IMR-90 (cell line): Measurements from ENCODE around the gene CLDN7.

Experiments
- CEBPB ChIP-seq: IDR thresholded peaks from 2 replicates; pipeline ENCODE4 v1.6.1; 2012; ENCODE audit warnings: low read depth, low read length, improper control_type of control experiment
- FOS ChIP-seq: fragments of 150-350 bp; IDR thresholded peaks from 2 replicates; pipeline ENCODE4 v1.6.1; 2016; ENCODE audit warnings: low read depth, low read length
- MAFK ChIP-seq: IDR thresholded peaks from 2 replicates; pipeline ENCODE4 v1.6.1; 2012; ENCODE audit warnings: low read depth, low read length, improper control_type of control experiment
- MXI1 ChIP-seq: IDR thresholded peaks from 2 replicates; pipeline ENCODE4 v1.6.1; 2012; ENCODE audit warnings: low read depth, mild to moderate bottlenecking, low read length, moderate library complexity, borderline replicate concordance
- POLR2A ChIP-seq: IDR thresholded peaks from 2 replicates; pipeline ENCODE4 v1.6.1; 2012; ENCODE audit warnings: mild to moderate bottlenecking, low read depth, low read length
- RAD21 ChIP-seq: IDR thresholded peaks from 2 replicates; pipeline ENCODE4 v1.6.1; 2012; ENCODE audit warnings: low read length, improper control_type of control experiment
- RCOR1 ChIP-seq: IDR thresholded peaks from 2 replicates; pipeline ENCODE4 v1.6.1; 2012; ENCODE audit warnings: mild to moderate bottlenecking, low read length, improper control_type of control experiment; ENCODE audit not compliant: insufficient replicate concordance
- RFX5 ChIP-seq: IDR thresholded peaks from 2 replicates; pipeline ENCODE4 v1.8.0; 2012; ENCODE audit warnings: low read depth, mild to moderate bottlenecking, low read length, moderate library complexity
- SMC3 ChIP-seq: fragments of 150-350 bp; IDR thresholded peaks from 2 replicates; pipeline ENCODE4 v1.6.1; 2016; ENCODE audit warnings: low read depth, mild to moderate bottlenecking, antibody characterized with exemption, low read length, moderate library complexity
- TF ChIP-seq, protein P1 (sequence below): conservative IDR thresholded peaks from 2 replicates; pipeline ENCODE4 v1.5.1; 2012; ENCODE audit warnings: mild to moderate bottlenecking, low read depth, low read length, improper control_type of control experiment

DNA sequence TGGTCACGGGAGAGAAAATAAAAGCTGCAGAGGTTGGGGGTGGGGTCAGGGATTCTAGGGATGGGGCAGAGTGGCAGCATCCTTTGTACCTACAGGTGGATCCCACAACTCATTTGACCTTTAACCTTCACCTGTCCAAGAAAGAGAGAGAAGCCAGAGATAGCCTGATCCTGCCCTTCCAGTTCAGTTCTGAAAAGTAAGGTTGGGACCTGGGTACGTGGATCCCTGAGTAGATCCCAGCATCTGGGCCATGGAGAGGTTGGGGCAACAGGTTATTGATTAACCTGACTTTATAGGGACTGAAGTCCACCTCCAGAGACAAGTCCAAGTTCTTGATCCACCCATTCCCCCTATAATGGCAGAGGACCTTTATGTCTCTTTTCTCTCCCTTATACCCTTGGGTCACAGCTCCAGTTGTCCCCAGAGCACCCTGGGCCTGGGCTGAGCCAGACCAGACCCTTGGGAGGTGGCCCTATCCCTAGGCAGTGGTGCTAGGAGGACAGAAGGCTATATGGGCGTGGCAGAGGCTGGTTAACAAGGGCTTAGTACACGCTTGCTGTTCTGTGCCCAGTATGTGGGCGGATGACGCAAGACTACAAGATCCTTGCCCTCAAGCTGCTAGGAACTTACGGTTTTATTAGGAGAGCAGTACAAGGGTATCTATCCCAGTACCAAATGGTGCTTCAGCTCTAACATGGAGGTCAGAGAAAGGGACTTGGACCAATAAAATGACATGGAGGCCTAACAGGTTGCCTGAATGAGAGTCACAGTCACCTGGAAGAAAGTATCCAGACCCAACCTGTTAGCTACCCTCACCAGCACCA is 3.3 kb downstream of the CLDN7 start:
- TF ChIP-seq, protein P1, sequence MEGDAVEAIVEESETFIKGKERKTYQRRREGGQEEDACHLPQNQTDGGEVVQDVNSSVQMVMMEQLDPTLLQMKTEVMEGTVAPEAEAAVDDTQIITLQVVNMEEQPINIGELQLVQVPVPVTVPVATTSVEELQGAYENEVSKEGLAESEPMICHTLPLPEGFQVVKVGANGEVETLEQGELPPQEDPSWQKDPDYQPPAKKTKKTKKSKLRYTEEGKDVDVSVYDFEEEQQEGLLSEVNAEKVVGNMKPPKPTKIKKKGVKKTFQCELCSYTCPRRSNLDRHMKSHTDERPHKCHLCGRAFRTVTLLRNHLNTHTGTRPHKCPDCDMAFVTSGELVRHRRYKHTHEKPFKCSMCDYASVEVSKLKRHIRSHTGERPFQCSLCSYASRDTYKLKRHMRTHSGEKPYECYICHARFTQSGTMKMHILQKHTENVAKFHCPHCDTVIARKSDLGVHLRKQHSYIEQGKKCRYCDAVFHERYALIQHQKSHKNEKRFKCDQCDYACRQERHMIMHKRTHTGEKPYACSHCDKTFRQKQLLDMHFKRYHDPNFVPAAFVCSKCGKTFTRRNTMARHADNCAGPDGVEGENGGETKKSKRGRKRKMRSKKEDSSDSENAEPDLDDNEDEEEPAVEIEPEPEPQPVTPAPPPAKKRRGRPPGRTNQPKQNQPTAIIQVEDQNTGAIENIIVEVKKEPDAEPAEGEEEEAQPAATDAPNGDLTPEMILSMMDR: no peak
- TF ChIP-seq MXI1: no peak
- TF ChIP-seq POLR2A: no peak
- no peak for TF ChIP-seq RFX5
- TF ChIP-seq RCOR1: no peak
- TF ChIP-seq CEBPB: peak; percentile 86
- no peak for TF ChIP-seq SMC3
- no peak for TF ChIP-seq FOS
- no peak for TF ChIP-seq RAD21
- no peak for TF ChIP-seq MAFK
